LNCAP (cell line): Measurements from ENCODE around the gene SYNC.

Source experiments
- TF ChIP-seq, protein P1 (sequence below): fragments of 450-650 bp; IDR thresholded peaks from 2 replicates; pipeline ENCODE4 v1.5.1; 2017; ENCODE audit warnings: mild to moderate bottlenecking

SYNC gene

DNA sequence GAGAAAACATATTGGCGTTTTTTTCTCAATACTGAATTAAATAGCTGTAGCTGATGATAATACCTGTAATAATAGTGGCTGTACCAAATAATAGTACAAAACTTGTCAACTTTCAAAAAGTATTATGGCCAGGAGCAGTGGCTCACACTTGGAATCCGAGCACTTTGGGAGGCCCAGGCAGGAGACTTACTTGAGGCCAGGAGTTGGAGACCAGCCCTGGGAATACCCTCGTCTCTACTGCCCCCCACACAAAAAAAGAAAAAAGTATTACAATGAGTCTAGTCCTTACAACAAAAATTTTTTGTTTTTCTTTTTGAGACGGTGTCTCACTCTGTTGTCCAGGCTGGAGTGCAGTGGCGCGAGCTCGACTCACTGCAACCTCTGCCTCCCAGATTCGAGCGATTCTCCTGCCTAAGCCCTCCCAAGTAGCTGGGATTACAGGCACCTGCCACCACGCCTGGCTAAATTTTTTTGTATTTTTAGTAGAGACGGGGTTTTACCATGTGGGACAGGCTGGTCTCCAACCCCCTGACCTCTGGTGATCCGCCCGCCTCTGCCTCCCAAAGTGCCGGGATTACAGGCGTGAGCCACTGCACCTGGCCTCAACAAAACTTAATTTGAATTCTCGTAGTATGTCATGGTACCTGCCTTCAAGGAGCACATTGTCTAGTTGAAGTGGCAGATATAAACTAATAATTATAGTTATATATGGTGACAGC, 50.2 kb downstream of the SYNC start:
- TF ChIP-seq, protein P1, sequence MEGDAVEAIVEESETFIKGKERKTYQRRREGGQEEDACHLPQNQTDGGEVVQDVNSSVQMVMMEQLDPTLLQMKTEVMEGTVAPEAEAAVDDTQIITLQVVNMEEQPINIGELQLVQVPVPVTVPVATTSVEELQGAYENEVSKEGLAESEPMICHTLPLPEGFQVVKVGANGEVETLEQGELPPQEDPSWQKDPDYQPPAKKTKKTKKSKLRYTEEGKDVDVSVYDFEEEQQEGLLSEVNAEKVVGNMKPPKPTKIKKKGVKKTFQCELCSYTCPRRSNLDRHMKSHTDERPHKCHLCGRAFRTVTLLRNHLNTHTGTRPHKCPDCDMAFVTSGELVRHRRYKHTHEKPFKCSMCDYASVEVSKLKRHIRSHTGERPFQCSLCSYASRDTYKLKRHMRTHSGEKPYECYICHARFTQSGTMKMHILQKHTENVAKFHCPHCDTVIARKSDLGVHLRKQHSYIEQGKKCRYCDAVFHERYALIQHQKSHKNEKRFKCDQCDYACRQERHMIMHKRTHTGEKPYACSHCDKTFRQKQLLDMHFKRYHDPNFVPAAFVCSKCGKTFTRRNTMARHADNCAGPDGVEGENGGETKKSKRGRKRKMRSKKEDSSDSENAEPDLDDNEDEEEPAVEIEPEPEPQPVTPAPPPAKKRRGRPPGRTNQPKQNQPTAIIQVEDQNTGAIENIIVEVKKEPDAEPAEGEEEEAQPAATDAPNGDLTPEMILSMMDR, result no peak

DNA sequence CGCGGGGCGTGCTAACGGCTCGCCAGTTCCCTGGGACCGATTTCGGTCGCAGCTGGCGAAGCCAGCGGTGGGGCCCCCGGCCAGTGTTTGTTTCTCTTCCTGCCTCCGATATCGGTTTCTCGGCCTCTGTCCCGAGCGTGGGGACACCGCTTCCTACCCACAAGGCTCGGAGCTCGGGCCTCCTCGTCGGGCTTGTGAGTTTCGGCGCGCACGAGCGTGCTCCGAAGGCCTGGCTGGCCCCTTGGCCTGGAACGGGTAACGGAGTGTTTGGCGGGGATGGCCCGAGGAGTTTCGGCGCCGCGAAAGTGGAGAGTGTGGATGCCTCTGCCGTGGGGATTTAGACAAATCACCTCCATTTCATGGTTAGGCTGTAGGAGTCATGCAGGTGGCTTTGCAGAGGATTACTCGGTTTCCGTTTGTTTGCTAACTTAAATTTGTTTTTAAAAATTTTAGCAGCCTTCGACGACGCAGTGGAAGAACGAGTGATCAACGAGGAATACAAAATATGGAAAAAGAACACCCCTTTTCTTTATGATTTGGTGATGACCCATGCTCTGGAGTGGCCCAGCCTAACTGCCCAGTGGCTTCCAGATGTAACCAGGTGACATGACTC, 51.0 kb downstream of the SYNC start:
- TF ChIP-seq, protein P1, result no peak

GRCh38 chr1:32650752-32651460, 51.7 kb downstream of the SYNC start, which contains the start of gene RBBP4:
Gene RBBP4, plus strand, starts transcription at chr1:32651208. Its CDS starts 99 bp downstream, at chr1:32651307.
- TF ChIP-seq, protein P1, result no peak

- TF ChIP-seq, protein P1, result no peak
Observed at GRCh38 chr1:32650248-32650751, 52.3 kb downstream of the SYNC start, which contains the start of gene ZBTB8OS. Gene ZBTB8OS, minus strand, starts transcription at chr1:32650550. Its CDS starts 21 bp downstream, at chr1:32650529.

GRCh38 chr1:32647308-32648134, 55.0 kb downstream of the SYNC start:
- TF ChIP-seq, protein P1, result no peak

DNA sequence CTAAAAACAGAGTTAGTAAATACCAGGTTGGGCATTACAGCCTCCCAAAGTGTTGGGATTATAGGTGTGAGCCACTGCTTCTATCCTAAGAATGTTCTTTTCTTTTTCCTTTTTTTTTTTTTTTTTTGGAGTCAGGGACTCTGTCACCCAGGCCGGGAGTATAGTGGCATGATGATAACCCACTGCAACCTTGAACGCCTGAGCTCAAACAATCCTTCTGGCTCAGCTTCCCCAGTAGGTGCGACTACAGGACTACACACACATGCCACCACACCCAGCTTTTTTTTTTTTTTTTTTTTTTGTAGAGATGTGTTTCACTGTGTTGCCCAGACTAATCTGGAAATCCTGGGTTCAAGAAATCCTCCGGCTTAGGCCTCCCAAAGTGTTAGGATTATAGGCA, 58.1 kb downstream of the SYNC start:
- TF ChIP-seq, protein P1, result no peak
